ENCODE measurements around the gene KRTAP9-1. TPM values are rescaled to one million over a fixed set of nuclear protein-coding genes. Genes with fewer than 3 reads are reported as not detected.
"Not testable (repeated sequence)": the region's sequence is repeated elsewhere in the genome, so short reads cannot be mapped to it uniquely, and the experiment has no call there.

KRTAP9-1 gene
- total RNA-seq, 1 donor from 2014 or later, result not detected

DNA sequence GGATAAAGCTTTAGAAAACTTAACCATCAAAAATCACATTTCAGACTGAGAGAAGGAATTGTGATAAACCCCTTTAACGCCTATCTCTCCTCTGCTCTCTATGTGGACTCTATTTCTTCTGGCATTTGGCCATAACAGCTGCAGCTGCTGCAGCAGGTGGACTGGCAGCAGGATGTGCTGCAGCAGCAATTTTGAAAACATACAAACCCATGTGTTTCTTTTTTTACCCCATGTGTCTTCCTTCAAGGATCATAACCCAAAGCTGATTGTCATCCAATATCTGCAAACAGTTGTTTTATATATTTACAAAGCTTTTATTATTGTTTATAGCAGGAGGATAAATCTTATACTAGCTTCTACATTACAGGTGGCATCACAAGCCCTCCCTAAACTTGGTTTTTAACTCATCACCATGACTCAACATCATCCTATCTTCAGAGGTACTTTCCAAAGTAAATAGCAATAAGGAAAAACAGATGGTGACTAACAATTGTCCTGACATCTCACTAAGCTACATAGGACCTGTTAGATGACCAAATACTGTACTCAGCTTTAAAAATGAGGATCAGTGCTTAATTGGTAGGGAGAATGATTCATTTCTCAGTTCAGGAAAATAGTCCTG lies 22.3 kb downstream of the KRTAP9-1 start:
- peaks cover 2% of the 10 kb centered on the region for H3K4me1 Mint-ChIP-seq (ENCODE audit: low read depth)
- peaks cover 16% of the 10 kb centered on the region for H3K9me3 Mint-ChIP-seq (ENCODE audit: low read depth)
- no peak overlapping the region for H3K4me3 Mint-ChIP-seq (ENCODE audit: low read depth)
- no peaks in the 10 kb centered on the region for H3K36me3 Mint-ChIP-seq (ENCODE audit: insufficient read depth)
- H3K27me3 Mint-ChIP-seq, result peaks cover 6% of the 10 kb centered on the region
- TF ChIP-seq, protein P1, sequence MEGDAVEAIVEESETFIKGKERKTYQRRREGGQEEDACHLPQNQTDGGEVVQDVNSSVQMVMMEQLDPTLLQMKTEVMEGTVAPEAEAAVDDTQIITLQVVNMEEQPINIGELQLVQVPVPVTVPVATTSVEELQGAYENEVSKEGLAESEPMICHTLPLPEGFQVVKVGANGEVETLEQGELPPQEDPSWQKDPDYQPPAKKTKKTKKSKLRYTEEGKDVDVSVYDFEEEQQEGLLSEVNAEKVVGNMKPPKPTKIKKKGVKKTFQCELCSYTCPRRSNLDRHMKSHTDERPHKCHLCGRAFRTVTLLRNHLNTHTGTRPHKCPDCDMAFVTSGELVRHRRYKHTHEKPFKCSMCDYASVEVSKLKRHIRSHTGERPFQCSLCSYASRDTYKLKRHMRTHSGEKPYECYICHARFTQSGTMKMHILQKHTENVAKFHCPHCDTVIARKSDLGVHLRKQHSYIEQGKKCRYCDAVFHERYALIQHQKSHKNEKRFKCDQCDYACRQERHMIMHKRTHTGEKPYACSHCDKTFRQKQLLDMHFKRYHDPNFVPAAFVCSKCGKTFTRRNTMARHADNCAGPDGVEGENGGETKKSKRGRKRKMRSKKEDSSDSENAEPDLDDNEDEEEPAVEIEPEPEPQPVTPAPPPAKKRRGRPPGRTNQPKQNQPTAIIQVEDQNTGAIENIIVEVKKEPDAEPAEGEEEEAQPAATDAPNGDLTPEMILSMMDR (IDR thresholded peaks at IDR 0.05; ENCODE audit: unreplicated experiment), result no peak
- no peak for DNase-seq (ENCODE audit: low spot score, unreplicated experiment)
- no peak overlapping the region for H3K27ac Mint-ChIP-seq

DNA sequence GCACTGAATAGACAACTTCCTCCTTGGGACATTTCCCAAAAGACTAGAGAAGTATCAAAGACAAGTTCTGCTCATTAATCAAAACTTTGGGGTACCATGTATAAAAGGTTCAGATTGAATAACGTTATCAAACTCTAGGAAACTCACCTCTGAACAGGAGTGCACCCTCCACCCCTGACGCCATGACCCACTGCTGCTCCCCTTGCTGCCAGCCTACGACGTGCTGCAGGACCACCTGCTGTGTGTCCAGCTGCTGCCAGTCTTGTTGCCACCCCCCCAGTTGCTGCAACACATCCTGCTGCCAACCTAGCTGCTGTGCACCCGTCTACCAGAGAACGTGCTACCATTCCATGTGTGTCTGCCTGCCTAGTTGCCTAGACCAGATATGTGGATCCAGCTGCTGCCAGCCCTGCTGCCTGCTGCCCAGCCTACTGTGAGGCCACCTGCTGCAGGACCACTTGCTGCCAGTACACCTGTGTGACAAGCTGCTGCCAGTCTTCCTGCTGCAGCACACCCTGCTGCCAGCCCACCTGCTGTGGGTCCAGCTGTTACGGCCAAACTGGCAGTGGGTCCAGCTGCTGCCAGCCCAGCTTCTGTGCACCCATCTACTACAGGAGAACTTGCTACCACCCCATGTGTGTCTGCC lies 23.0 kb downstream of the KRTAP9-1 start:
- Mint-ChIP-seq H3K4me3 (ENCODE audit: low read depth) (no peak overlapping the region), H3K4me1 (ENCODE audit: low read depth) (peaks cover 2% of the 10 kb centered on the region), H3K36me3 (ENCODE audit: insufficient read depth) (no peaks in the 10 kb centered on the region), H3K27ac (no peak overlapping the region), H3K27me3 (peaks cover 6% of the 10 kb centered on the region), H3K9me3 (ENCODE audit: low read depth) (peaks cover 14% of the 10 kb centered on the region)
- DNase-seq (ENCODE audit: low spot score, unreplicated experiment), result no peak
- TF ChIP-seq, protein P1 (IDR thresholded peaks at IDR 0.05; ENCODE audit: unreplicated experiment), result no peak

DNA sequence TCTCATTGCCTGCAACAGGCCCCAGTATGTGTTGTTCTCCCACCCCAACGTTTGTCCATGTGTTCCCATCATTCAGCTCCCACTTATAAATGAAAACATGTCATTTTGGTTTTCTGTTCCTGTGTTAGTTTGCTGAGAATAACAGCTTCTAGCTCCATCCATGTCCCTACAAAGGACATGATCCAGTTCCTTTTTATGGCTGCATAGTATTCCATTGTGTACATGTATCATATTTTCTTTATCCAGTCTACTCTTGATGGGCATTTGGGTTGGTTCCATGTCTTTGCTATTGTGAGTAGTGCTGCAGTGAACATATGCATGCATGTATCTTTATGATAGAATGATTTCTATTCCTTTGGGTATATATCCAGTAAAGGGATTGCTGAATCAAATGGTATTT lies 26.0 kb downstream of the KRTAP9-1 start:
- H3K9me3 Mint-ChIP-seq (ENCODE audit: low read depth), result peaks cover 9% of the 10 kb centered on the region
- peaks cover 2% of the 10 kb centered on the region for H3K4me1 Mint-ChIP-seq (ENCODE audit: low read depth)
- peaks cover 3% of the 10 kb centered on the region for H3K27me3 Mint-ChIP-seq
- no peak overlapping the region for H3K4me3 Mint-ChIP-seq (ENCODE audit: low read depth)
- H3K27ac Mint-ChIP-seq, result no peak overlapping the region
- DNase-seq (ENCODE audit: low spot score, unreplicated experiment), result no peak
- TF ChIP-seq, protein P1 (IDR thresholded peaks at IDR 0.05; ENCODE audit: unreplicated experiment), result no peak
- no peaks in the 10 kb centered on the region for H3K36me3 Mint-ChIP-seq (ENCODE audit: insufficient read depth)

DNA sequence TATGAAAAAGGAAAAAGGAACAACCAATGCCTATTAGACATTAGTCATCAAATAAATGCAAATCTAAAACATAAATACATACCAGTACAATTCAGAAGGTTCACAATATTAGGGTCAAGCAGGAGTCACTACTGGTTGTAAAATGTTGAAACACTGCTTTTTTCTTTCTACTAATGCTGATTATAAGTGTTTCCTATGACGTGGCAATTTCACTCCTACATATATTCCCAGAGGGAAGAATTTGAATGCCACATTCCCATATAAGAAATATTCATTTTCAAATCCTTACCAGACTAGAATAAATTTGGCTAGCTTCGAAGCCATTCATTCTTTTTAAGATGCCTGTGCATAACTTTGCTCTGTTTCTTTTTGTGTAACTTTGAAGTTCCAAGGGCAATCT lies 34.1 kb downstream of the KRTAP9-1 start:
- TF ChIP-seq, protein P1 (IDR thresholded peaks at IDR 0.05; ENCODE audit: unreplicated experiment), result no peak
- no peaks in the 10 kb centered on the region for H3K36me3 Mint-ChIP-seq (ENCODE audit: insufficient read depth)
- H3K9me3 Mint-ChIP-seq (ENCODE audit: low read depth), result peaks cover 10% of the 10 kb centered on the region
- H3K27me3 Mint-ChIP-seq, result peaks cover 8% of the 10 kb centered on the region
- H3K4me1 Mint-ChIP-seq (ENCODE audit: low read depth), result no peaks in the 10 kb centered on the region
- DNase-seq (ENCODE audit: low spot score, unreplicated experiment), result no peak
- no peak overlapping the region for H3K4me3 Mint-ChIP-seq (ENCODE audit: low read depth)
- H3K27ac Mint-ChIP-seq, result no peak overlapping the region

DNA sequence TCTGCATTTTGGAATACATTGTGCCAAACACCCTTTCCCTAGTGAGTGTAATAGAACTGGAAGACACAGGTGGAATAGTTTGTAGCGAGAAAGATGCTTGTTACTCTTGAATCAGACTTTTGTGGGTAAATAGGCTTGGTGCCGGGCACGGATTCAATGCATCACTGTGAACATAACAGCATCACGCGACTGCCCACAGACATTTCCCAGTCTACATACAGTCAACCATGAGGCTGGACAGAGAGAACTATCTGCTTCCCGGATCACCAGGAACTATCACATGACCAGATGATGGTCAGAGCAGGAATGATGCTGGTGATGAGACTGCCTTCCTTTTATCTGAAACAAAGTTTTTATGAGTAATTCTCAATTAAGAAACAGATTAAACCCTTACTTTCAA lies 36.4 kb downstream of the KRTAP9-1 start:
- H3K27ac Mint-ChIP-seq, result no peak overlapping the region
- no peak for DNase-seq (ENCODE audit: low spot score, unreplicated experiment)
- peaks cover 19% of the 10 kb centered on the region for H3K27me3 Mint-ChIP-seq
- H3K9me3 Mint-ChIP-seq (ENCODE audit: low read depth), result no peaks in the 10 kb centered on the region
- H3K4me1 Mint-ChIP-seq (ENCODE audit: low read depth), result no peaks in the 10 kb centered on the region
- TF ChIP-seq, protein P1 (IDR thresholded peaks at IDR 0.05; ENCODE audit: unreplicated experiment), result no peak
- H3K36me3 Mint-ChIP-seq (ENCODE audit: insufficient read depth), result no peaks in the 10 kb centered on the region
- no peak overlapping the region for H3K4me3 Mint-ChIP-seq (ENCODE audit: low read depth)

DNA sequence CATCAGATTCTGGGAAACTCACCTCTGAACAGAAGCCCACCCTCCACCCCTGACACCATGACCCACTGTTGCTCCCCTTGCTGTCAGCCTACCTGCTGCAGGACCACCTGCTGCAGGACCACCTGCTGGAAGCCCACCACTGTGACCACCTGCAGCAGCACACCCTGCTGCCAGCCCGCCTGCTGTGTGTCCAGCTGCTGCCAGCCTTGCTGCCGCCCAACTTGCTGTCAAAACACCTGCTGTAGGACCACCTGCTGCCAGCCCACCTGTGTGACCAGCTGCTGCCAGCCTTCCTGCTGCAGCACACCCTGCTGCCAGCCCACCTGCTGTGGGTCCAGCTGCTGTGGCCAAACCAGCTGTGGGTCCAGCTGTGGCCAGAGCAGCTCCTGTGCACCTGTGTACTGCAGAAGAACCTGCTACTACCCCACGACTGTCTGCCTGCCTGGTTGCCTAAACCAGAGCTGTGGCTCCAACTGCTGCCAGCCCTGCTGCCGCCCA lies 37.0 kb downstream of the KRTAP9-1 start, which contains the start of gene KRTAP9-2:
Gene KRTAP9-2, plus strand, starts transcription at position 51 of the 498 bp plus-strand sequence. Its CDS starts 7 bp downstream, at position 58.
- H3K4me3 Mint-ChIP-seq (ENCODE audit: low read depth); H3K27ac Mint-ChIP-seq; H3K4me1 Mint-ChIP-seq (ENCODE audit: low read depth); H3K9me3 Mint-ChIP-seq (ENCODE audit: low read depth); H3K36me3 Mint-ChIP-seq (ENCODE audit: insufficient read depth); DNase-seq (ENCODE audit: low spot score, unreplicated experiment): not testable (repeated sequence)
- peaks cover 20% of the 10 kb centered on the region for H3K27me3 Mint-ChIP-seq
